ENCODE results near the gene ZNF773.
"Not testable (repeated sequence)": the region's sequence is repeated elsewhere in the genome, so short reads cannot be mapped to it uniquely, and the experiment has no call there.

The ZNF773 gene

DNA sequence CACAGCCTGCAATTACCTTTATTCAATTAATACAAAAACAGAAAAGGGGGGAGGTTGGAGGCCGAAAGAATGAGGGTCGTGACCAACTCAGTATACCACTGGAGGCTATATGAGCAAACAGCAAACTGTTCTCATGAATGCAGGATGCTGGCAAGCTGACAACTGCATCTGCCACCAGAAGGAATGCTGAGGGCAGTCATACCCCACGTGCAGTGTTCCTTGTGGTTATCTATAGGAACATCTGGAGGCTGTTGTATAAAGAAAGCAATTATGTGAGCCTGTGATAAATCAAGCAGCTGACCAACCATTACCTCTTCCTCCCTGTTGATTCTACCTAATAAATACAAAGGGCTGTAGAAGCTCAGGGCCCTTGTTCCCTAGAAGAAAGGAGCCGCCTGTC, 18.3 kb downstream of the ZNF773 start:
- not testable (repeated sequence) for H3K27ac Mint-ChIP-seq; H3K36me3 Mint-ChIP-seq; DNase-seq (ENCODE audit: low spot score in 2 of 2); ATAC-seq; H3K4me1 Mint-ChIP-seq; H3K4me3 Mint-ChIP-seq
- H3K9me3 Mint-ChIP-seq = peaks cover 27% of the 10 kb centered on the region

DNA sequence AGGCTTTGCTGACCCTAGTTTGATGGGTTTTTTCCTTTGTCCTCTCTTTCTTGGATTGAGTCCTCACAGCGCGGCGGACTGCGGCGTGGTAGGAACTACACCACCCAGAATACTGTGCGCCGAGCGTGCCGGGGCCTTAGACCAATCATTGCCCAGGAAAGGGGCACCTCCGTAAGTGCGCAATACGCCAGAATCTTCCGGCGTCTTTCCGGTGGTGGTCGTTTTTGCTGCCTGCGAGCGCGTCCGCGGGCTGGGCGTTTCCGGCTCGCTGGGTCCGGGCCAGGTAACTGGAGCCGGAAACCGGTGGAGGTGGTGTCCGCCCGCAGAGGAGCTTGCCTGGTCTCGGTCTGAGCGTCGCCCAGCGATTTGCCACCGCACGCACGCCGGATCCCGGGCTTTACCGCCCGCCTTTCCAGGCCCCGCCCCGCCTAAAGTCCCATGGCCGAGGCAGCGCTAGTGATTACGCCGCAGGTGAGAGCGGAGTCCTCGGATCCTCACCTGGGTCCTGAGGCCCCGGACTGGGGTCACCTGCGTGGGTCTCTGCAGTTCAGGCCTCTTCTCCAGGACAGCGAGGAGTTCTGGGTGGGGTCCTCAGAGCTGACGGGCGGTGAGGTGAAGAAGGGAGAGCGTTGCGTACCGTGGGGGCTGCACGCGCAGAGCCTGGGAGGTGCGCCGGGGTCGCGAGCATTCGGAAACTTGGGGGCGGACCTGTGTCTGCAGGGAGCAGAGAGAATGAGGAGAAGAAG, 27.6 kb downstream of the ZNF773 start, which contains the start of gene ZNF549:
TSS of gene ZNF549 (plus strand) at position 221 of the 746 bp plus-strand sequence. CDS start at position 439, 218 bp downstream.
- DNase-seq (ENCODE audit: low spot score in 2 of 2) (peak; percentile 63 to 90), ATAC-seq (peak; percentile 100)
- peaks cover 21% of the 10 kb centered on the region for H3K4me1 Mint-ChIP-seq
- H3K4me3 Mint-ChIP-seq = peak within 1 kb of the TSS; percentile 100
- peaks cover 16% of the 10 kb centered on the region for H3K36me3 Mint-ChIP-seq
- H3K9me3 Mint-ChIP-seq = peaks cover 30% of the 10 kb centered on the region
- H3K27ac Mint-ChIP-seq = peak within 1 kb of the TSS; percentile 96

DNA sequence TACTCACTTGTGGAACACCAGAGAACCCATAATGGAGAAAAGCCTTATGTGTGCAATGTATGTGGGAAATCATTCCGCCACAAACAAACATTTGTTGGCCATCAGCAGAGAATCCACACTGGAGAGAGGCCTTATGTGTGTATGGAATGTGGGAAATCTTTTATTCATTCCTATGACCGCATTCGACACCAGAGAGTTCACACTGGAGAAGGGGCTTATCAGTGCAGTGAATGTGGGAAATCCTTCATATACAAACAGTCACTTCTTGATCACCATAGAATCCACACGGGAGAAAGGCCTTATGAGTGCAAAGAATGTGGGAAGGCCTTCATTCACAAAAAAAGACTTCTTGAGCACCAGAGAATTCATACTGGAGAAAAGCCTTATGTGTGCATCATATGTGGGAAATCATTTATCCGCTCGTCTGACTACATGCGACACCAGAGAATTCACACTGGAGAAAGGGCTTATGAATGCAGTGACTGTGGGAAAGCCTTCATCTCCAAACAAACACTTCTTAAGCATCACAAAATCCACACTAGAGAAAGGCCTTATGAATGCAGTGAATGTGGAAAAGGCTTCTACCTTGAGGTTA, 38.3 kb downstream of the ZNF773 start:
- Mint-ChIP-seq H3K9me3 (peaks cover 55% of the 10 kb centered on the region), H3K4me3 (no peak overlapping the region), H3K27ac (no peak overlapping the region), H3K36me3 (peaks cover 74% of the 10 kb centered on the region), H3K4me1 (peaks cover 9% of the 10 kb centered on the region)
- no peak for ATAC-seq
- DNase-seq (ENCODE audit: low spot score in 2 of 2) = no peak

DNA sequence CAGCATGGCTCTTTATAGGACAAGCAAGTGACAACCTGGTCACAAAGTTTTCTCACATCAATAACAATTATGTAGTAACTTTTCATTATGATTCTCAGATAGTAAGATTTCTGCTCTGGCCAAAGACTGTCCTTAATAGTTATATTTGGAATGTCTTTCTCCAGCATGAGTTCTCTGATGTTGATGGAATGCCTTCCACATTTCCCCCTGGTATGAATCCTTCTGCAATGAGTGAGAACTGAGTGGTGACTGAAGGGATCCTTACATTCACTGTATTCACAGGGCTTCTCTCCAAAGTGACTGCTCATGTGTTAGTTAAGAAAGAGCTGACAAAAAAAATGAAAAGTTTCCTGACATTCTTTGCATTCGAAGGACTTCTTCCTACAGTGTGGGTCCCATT, 46.8 kb downstream of the ZNF773 start:
- H3K9me3 Mint-ChIP-seq = peaks cover 44% of the 10 kb centered on the region
- peaks cover 77% of the 10 kb centered on the region for H3K36me3 Mint-ChIP-seq
- DNase-seq (ENCODE audit: low spot score in 2 of 2) = no peak
- no peak overlapping the region for H3K4me3 Mint-ChIP-seq
- no peak for ATAC-seq
- H3K4me1 Mint-ChIP-seq = no peaks in the 10 kb centered on the region
- H3K27ac Mint-ChIP-seq = no peak overlapping the region

DNA sequence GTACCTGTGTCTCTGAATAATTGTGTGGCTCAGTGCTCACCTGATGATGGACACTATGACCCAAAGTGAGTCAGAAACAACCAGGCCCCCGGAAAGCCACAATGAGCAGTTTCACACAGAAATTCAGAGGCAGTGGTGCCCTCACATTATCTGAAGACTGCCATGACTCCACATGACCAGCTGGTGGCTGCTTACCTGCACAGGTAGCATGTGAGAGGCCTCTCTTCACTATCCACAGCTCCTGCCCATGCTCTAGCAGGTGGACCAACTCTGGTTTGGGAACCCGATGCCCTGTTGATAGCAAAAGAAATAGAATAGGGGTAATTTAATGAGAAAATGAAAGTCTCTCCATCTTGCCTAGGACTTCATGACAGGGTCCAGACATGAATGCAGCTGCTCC, 52.7 kb downstream of the ZNF773 start:
- peaks cover 92% of the 10 kb centered on the region for H3K36me3 Mint-ChIP-seq
- peaks cover 35% of the 10 kb centered on the region for H3K9me3 Mint-ChIP-seq
- H3K4me1 Mint-ChIP-seq = no peaks in the 10 kb centered on the region
- H3K4me3 Mint-ChIP-seq = no peak overlapping the region
- ATAC-seq = no peak
- no peak for DNase-seq (ENCODE audit: low spot score in 2 of 2)
- H3K27ac Mint-ChIP-seq = no peak overlapping the region

DNA sequence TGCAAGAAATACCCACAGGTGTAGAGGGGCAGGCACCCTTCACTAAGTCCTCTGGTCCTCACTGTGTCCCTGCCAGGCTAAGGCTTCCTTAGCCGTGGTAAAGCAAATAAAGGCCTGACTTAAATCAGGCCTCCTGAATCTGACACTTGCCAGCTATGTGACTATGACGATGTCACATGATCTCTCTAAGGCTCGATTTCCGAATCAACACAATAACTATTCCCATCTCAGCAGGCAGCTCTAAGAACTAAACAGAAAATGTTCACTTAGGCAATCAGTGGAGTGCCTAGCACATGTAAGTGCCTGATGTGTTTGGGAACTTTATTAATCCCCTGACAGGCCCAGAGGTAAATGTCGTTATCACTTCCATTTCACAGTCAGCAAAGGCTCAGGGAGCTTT, 57.9 kb downstream of the ZNF773 start:
- peak overlapping the region; percentile 98 for H3K4me3 Mint-ChIP-seq
- peaks cover 41% of the 10 kb centered on the region for H3K36me3 Mint-ChIP-seq

More for the DNA sequence above, 57.9 kb downstream of the ZNF773 start:
- H3K27ac Mint-ChIP-seq = no peak overlapping the region
- peaks cover 15% of the 10 kb centered on the region for H3K9me3 Mint-ChIP-seq
- no peak for DNase-seq (ENCODE audit: low spot score in 2 of 2)
- no peak for ATAC-seq
- peaks cover 29% of the 10 kb centered on the region for H3K4me1 Mint-ChIP-seq
